ENCODE data around the gene RNU11.
"Not testable (repeated sequence)": the region's sequence is repeated elsewhere in the genome, so short reads cannot be mapped to it uniquely, and the experiment has no call there.

The RNU11 gene

GRCh38 chr1:28663871-28664470, 15.6 kb downstream of the RNU11 start:
- no peak for DNase-seq (ENCODE audit: low read depth)

- DNase-seq (ENCODE audit: low read depth) = no peak
Measured at GRCh38 chr1:28666806-28667205, 18.4 kb downstream of the RNU11 start.

DNA sequence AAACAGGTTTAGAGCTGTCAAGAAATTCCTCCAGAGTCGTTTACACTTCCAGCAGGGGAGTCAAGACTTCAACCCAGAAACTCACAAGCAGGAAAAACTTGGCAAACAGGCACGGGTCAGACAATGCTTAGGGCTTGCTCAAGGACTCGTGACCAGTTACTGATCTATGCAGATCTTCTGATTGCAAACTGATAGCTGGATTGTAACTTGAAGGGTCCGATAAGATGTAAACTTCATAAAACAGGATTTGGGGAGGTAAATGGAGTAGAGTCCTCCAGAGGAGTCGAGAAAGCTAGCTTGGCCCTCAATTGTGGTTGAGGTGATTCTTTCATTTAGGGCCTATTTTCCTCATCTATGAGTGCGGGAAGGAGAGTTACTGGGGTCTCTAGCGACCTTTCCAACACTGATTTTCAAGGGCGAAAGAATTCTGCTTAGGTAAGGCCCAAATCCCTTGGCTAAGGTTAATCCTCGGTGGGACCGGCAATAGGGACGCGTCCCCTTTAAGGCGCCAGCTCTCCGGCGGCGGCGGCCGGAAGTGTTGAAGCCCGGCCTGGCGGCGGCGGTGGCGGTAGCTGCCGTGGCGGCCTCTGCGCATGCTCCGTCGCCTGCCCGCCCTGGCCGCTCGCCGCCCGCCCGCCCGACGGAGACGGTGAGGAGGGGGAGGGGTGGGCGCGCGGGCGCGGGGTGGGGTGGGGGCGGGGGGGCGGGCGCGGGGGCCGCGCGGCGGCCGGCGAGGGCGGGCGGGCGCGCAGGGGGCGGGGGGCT, 20.0 kb downstream of the RNU11 start, which contains the start of gene GMEB1:
TSS of gene GMEB1 (plus strand) at position 594 of the 765 bp plus-strand sequence. CDS start 14,829 bp downstream, outside the sequence.
- peak; percentile 66 for DNase-seq (ENCODE audit: low read depth)

DNA sequence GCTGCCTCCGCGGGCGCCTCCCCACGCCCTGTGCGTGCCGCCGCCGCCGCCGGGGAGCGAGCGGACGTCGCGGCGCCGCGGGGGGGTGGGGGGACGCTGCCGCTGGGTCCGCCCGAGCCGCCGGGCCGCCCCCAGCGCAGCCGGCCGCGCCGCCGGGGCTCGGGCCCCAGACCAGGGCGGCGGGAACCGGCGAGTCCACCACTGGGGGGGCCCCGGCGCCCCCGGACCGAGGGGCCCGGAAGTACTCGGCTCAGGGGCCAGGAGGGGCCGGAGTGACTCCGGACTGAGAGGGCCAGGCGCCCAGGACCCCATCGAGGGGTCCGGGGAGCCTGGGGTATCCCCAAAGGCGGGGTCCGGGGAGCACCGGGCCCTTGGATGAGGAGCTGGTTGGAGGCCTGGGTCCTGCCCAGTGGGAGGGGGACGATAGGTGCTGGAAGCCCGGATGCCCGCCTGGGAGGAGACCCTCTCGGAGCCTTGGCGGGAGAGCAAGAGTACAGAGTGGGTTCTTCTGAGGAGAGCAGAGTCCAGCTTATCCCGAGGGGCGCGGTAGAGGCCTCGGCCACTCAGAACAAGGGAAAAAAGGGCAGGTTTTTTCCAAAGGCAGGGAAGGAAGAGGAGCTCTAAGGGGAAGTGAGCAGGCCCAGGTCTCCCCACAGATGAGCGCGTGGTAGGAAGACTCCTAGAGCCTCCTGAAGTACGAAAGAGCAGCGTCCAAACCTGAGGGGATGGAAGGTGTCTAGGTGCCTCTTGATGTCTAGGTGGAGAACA, 20.7 kb downstream of the RNU11 start:
- no peak for DNase-seq (ENCODE audit: low read depth)

- DNase-seq (ENCODE audit: low read depth) = no peak
Measured at GRCh38 chr1:28671254-28671780, 22.9 kb downstream of the RNU11 start.

- not testable (repeated sequence) for DNase-seq (ENCODE audit: low read depth)
Measured at GRCh38 chr1:28672971-28673370, 24.6 kb downstream of the RNU11 start.

- no peak for DNase-seq (ENCODE audit: low read depth)
Measured at GRCh38 chr1:28675924-28676257, 27.5 kb downstream of the RNU11 start.

- DNase-seq (ENCODE audit: low read depth) = no peak
Measured at GRCh38 chr1:28680151-28680550, 31.8 kb downstream of the RNU11 start.

GRCh38 chr1:28682840-28683239, 34.4 kb downstream of the RNU11 start:
- no peak for DNase-seq (ENCODE audit: low read depth)

DNA sequence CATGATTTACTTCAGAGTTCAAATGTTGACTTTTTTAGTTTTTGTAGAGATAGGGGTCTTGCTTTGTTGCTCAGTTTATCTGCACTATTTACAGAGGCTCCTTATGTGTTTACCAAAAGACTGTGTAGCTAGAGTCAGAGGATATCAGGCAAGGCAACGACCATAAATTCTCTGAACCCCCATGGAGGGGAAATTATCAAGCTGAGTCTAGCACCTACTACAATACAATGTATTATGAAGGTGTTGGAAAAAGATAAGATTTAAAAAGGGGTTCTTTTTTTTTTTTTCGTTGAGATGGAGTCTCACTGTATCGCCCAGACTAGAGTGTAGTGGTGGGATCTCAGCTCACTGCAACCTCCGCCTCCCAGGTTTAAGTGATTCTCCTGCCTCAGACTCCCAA, 36.5 kb downstream of the RNU11 start:
- no peak for DNase-seq (ENCODE audit: low read depth)

GRCh38 chr1:28691627-28692026, 43.2 kb downstream of the RNU11 start:
- DNase-seq (ENCODE audit: low read depth) = not testable (repeated sequence)
